DND-41 (cell line): ENCODE results near the gene SLC25A43.
"Not testable (repeated sequence)": the region's sequence is repeated elsewhere in the genome, so short reads cannot be mapped to it uniquely, and the experiment has no call there.

ENCODE experiments used
- EZH2 ChIP-seq: IDR thresholded peaks from 3 replicates; pipeline ENCODE4 v1.6.1; 2012; ENCODE audit warnings: borderline replicate concordance, low read depth, mild to moderate bottlenecking, moderate library complexity, low read length, inconsistent platforms; ENCODE audit not compliant: severe bottlenecking
- TF ChIP-seq, protein P1 (sequence below): IDR thresholded peaks from 2 replicates; pipeline ENCODE4 v1.5.1; 2012; ENCODE audit warnings: borderline replicate concordance, low read length, moderate library complexity, mild to moderate bottlenecking; ENCODE audit not compliant: poor library complexity, severe bottlenecking; ENCODE audit errors: extremely low read depth

DNA sequence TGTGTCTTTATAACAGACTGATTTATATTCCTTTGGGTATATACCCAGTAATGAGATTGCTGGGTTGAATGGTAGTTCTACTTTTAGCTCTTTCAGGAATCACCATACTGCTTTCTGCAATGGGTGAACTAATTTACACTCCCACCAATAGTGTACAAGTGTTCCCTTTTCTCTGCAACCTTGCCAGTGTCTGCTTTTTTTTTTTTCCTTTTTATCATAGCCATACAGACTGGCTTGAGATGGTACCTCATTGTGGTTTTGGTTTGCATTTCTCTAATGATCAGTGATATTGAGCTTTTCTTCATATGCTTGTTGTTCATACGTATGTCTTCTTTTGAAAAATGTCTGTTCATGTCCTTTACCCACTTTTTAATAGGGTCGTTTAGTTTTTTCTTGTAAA lies 27.3 kb upstream of the SLC25A43 start:
- TF ChIP-seq, protein P1, sequence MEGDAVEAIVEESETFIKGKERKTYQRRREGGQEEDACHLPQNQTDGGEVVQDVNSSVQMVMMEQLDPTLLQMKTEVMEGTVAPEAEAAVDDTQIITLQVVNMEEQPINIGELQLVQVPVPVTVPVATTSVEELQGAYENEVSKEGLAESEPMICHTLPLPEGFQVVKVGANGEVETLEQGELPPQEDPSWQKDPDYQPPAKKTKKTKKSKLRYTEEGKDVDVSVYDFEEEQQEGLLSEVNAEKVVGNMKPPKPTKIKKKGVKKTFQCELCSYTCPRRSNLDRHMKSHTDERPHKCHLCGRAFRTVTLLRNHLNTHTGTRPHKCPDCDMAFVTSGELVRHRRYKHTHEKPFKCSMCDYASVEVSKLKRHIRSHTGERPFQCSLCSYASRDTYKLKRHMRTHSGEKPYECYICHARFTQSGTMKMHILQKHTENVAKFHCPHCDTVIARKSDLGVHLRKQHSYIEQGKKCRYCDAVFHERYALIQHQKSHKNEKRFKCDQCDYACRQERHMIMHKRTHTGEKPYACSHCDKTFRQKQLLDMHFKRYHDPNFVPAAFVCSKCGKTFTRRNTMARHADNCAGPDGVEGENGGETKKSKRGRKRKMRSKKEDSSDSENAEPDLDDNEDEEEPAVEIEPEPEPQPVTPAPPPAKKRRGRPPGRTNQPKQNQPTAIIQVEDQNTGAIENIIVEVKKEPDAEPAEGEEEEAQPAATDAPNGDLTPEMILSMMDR, result not testable (repeated sequence)
- not testable (repeated sequence) for TF ChIP-seq EZH2
